Neutrophil (primary cell): ENCODE results near the gene TCF4.

Experiments used
- H3K27ac ChIP-seq: fragments of 200-600 bp; sonication (generic); 2 replicates; pipeline ENCODE4 v1.5.1; 2016; ENCODE audit warnings: mild to moderate bottlenecking, moderate library complexity
- H3K27me3 ChIP-seq: fragments of 200-600 bp; sonication (generic); 2 replicates; pipeline ENCODE4 v1.6.0; 2016; ENCODE audit warnings: mild to moderate bottlenecking
- H3K36me3 ChIP-seq: fragments of 200-600 bp; sonication (generic); 2 replicates; pipeline ENCODE4 v1.5.1; 2017
- H3K4me1 ChIP-seq, 2 experiments: fragments of 200-600 bp in 1 of 2; sonication (generic) in 1 of 2; 1 replicate in 1 of 2; 2 replicates in 1 of 2; pipeline versions ENCODE4 v1.5.1 to v1.6.1; 2013 to 2016; ENCODE audit warnings: low read depth in 1 of 2, low read length in 1 of 2, mild to moderate bottlenecking in 1 of 2, moderate library complexity in 1 of 2; ENCODE audit not compliant: control insufficient read depth in 1 of 2, insufficient read depth in 1 of 2
- H3K4me3 ChIP-seq, 2 experiments: fragments of 200-600 bp in 1 of 2; sonication (generic) in 1 of 2; 1 replicate in 1 of 2; 2 replicates in 1 of 2; pipeline ENCODE4 v1.5.1; 2013 to 2016; ENCODE audit warnings: low read depth in 1 of 2, low read length in 1 of 2, mild to moderate bottlenecking in 1 of 2, moderate library complexity in 1 of 2
- H3K9me3 ChIP-seq: fragments of 200-600 bp; sonication (generic); 2 replicates; pipeline ENCODE4 v1.5.1; 2016
- TF ChIP-seq, protein P1 (sequence below): fragments of 200-600 bp; sonication (generic); IDR thresholded peaks from 2 replicates; pipeline ENCODE4 v1.5.1; 2016; ENCODE audit warnings: antibody characterized with exemption

Gene TCF4

DNA sequence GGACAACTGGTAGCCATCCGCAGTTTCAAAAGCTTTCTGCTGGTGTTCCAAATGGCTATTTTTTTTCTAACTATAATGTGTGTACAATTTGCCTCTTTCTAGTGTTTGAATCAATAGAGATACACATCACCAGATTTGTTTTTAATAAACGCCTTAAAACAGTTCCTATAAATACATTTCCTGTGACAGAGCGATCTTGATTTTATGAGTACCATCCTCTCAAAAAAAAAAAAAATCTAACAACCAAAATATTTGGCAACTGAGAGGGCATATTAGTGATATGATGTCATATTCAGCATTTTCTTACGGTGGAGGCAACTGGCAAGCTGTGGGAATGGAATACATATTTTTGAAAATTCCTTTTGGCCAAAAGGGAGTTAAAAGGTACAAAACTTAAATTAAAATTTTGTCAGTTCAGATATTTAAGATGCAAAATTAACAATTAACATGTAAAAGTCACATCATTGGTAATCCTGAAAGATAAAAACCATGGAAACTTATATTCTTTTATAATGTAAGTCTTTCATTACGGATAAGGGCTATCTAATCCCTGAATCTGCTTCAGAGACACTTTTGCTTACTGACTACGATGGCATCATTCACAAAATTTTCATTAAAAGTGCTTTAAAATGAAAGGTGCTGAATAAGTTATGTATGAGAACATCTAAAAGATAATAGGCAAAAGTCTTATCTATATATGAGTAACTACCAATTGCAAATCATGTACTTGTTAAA is 268.4 kb downstream of the TCF4 start:
- no peak overlapping the region for H3K27ac ChIP-seq
- H3K9me3 ChIP-seq, result no peaks in the 10 kb centered on the region
- no peaks in the 10 kb centered on the region for H3K36me3 ChIP-seq
- peaks cover 50% of the 10 kb centered on the region for H3K27me3 ChIP-seq
- TF ChIP-seq, protein P1, sequence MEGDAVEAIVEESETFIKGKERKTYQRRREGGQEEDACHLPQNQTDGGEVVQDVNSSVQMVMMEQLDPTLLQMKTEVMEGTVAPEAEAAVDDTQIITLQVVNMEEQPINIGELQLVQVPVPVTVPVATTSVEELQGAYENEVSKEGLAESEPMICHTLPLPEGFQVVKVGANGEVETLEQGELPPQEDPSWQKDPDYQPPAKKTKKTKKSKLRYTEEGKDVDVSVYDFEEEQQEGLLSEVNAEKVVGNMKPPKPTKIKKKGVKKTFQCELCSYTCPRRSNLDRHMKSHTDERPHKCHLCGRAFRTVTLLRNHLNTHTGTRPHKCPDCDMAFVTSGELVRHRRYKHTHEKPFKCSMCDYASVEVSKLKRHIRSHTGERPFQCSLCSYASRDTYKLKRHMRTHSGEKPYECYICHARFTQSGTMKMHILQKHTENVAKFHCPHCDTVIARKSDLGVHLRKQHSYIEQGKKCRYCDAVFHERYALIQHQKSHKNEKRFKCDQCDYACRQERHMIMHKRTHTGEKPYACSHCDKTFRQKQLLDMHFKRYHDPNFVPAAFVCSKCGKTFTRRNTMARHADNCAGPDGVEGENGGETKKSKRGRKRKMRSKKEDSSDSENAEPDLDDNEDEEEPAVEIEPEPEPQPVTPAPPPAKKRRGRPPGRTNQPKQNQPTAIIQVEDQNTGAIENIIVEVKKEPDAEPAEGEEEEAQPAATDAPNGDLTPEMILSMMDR, result no peak
- H3K4me3 ChIP-seq, result no peak overlapping the region
- H3K4me1 ChIP-seq, result peaks cover 12 to 15% of the 10 kb centered on the region in 2 experiments

DNA sequence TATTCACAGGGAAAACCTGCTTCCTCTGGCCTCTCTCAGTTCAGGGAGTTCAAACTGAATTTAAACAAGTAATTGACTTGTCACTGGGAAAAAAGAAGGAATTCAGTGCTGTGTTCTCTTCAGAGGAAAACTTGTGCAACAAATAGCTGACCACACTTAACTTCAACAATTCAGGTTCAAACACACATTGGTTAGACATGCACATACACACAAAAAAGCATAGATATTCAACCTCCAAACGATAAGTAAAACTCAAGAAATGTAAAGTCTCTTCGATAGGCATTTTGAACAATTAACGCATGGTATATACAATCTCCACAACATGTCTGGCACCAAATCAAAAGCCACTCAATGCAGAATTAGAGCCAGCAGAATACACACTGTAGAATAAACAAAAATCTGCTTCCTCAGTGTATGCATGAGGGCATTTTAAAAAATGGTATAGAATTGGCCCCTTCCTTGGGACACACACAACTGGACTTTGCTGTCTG is 269.0 kb downstream of the TCF4 start:
- H3K27me3 ChIP-seq, result peaks cover 44% of the 10 kb centered on the region
- H3K4me3 ChIP-seq, result no peak overlapping the region
- no peaks in the 10 kb centered on the region for H3K9me3 ChIP-seq
- H3K4me1 ChIP-seq, result peaks cover 12 to 15% of the 10 kb centered on the region in 2 experiments
- no peak overlapping the region for H3K27ac ChIP-seq
- H3K36me3 ChIP-seq, result no peaks in the 10 kb centered on the region
- TF ChIP-seq, protein P1, result no peak

DNA sequence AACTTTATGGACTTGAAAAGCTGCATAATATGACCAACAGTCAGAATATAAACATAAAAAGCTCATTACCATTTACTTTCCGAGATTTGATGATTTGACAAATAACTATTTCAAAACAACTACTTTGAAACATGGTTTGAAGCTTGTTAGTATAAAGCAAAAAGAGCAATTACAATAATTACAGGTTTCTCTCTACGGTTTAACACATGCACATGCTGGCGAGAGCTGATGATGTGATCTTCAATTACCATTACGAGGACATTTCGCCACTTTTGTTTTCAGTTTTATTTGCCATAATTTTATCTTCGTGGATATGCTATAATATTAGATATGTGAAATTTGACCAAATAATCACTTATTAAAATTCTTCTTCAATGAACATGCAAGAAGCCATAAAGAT is 270.1 kb downstream of the TCF4 start:
- Histone ChIP-seq H3K36me3 (no peaks in the 10 kb centered on the region), H3K27ac (no peak overlapping the region), H3K27me3 (peaks cover 32% of the 10 kb centered on the region), H3K4me1 (peaks cover 10 to 11% of the 10 kb centered on the region in 2 experiments), H3K9me3 (no peaks in the 10 kb centered on the region), H3K4me3 (no peak overlapping the region)
- TF ChIP-seq, protein P1, result no peak

DNA sequence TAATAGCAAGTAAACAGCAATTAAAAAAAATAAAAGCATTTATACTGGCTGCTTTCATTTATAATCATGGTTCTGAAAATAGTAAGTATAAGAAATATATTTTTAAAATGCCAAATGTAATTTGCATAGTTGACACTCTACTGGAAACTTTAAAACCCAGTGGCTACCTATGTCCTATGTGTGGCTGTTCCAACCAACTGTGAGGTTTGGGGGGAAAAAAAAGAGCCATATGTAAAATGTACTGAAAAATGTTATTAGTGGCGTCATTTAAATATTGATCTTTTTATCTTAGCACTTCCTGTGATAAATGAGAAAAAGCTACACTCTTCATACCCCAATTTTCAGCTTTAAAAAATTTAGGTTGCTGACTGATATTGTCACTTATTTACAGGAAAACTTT is 270.7 kb downstream of the TCF4 start:
- H3K4me1 ChIP-seq, result peaks cover 5 to 6% of the 10 kb centered on the region in 2 experiments
- H3K36me3 ChIP-seq, result no peaks in the 10 kb centered on the region
- H3K9me3 ChIP-seq, result no peaks in the 10 kb centered on the region
- TF ChIP-seq, protein P1, result no peak
- H3K27ac ChIP-seq, result no peak overlapping the region
- H3K27me3 ChIP-seq, result peaks cover 27% of the 10 kb centered on the region
- no peak overlapping the region for H3K4me3 ChIP-seq

DNA sequence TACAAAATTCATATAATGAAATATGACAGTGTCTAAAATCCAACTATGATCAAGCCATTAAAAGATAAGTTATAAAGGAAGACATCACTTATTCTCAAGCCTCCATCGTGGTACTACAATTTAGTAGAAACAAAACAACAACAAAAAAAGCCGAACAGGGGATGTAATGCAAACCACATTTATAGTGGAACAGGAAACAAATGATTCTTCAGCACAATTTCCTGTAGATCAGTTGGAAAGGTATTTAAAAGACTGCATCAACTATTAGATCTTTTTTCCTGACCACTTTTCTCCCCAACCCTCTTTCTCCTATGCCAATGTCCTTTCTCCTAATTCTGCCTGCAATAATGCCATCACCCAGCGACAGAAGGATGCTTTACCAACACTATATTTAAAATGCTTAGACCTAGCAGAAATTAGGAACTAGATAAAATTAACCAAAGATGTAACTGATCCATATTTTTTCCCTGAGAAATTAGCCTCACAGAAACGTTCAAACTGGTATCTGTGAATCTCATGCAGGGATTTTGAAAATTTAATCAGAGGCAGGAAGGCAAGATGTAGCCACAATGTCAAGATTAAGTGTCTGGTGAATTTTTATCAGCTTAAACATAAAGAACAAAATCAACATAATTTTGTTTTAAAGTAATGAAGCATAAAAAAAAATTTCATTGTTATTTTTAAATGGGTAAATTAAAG is 271.4 kb downstream of the TCF4 start:
- Histone ChIP-seq H3K9me3 (no peaks in the 10 kb centered on the region), H3K4me1 (peaks cover 4% of the 10 kb centered on the region in 2 experiments), H3K4me3 (no peak overlapping the region), H3K27ac (no peak overlapping the region), H3K36me3 (no peaks in the 10 kb centered on the region), H3K27me3 (peaks cover 22% of the 10 kb centered on the region)
- TF ChIP-seq, protein P1, result no peak
